HG03064 (cell line): Measurements from ENCODE around the gene PTAR1.

Experiments
- ATAC-seq: cut with Tn5 transposase; IDR thresholded peaks from one replicate; pipeline ENCODE4 v1.9.1; 2021; ENCODE audit warnings: low read depth; ENCODE audit not compliant: unreplicated experiment

The PTAR1 gene

DNA sequence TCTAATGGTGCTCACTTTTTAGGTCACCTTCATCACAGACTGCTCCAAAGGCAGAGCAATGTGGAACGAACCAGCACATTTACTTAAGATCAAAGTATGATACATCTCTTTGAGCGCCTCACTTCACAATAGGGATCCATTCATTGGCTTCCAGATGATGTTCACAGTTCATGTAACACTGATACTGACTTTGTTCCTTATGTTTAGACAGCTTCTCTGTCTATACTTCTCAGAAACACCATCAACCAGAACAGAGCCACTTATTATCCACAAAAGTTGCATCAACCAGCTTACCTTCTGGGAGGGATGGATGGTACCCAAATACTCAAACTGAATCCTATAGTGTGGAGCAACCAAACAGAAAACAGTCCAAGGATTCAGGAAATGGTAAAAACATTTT is 4.6 kb downstream of the PTAR1 start:
- no peak for ATAC-seq

DNA sequence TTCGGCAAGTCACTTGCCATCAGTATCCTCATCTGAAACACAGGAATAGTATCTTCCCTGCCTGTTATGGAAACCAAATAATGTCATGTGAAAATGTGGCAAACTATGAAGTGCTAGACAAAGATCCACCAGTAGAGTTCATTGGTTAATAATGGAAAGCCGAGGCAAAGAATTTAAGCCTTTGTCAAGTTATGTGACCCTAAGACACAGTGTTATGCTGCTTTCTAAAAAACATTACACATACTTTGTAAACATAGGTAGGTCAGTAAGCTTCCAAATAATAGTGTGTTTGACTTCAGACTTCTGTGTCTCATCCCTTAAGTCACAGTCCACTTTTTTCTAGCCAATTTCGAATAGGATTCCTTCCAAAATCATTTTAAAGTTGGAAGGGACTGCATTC is 6.0 kb downstream of the PTAR1 start:
- ATAC-seq: no peak

- no peak for ATAC-seq
Measured at GRCh38 chr9:69750085-69750484, 9.7 kb downstream of the PTAR1 start.

DNA sequence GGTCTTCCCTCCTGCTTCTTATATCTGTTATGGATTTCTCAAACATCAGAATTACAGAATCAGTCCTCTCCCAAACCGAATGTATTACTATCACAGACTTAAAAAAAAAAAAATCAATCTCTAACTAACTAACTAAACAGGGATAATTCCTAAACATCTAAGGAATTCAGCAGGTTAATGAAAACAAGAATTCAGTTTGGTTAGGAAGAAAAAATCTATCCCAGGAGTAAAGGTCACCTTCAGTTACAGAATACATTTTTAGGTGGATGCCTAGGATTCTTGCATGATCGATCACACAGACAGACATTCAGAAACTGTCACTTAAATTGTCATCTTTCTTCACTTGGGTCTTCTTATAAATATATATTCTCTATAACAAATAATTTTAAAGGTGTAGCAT is 11.5 kb downstream of the PTAR1 start:
- no peak for ATAC-seq

- no peak for ATAC-seq
Measured at GRCh38 chr9:69746859-69747560, 12.8 kb downstream of the PTAR1 start.

- no peak for ATAC-seq
Measured at GRCh38 chr9:69745716-69746437, 13.9 kb downstream of the PTAR1 start.

DNA sequence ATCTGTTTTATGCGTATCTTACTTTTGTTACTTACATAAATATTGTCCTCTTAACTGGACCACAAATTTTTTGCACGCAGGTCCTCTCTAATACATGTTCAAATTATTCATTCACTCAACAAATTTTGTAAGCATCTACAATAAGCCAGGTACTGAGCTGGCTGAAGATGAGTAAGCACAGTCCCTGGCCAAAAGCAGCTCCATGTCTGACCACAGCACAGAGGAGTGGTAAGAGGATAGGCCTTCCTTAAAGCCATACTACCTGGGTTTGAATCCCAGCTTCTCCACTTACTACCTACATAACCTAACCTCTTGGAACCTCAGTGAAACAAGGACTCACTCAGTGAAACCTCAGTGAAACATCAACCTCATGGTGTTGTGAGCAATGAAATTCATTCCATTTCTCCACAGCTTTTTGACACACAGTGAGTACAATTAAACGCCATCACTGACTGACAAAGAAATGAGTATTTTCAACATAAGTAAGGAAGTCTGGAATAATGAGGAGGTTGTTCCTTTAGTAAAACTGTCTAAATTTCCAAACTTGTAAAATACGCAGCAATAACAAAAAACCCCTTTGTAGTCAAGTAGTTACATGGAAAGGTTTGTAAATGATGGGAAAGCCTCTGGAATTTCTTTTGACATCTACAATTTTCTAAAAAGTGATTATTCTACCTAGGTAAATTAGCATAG is 15.0 kb downstream of the PTAR1 start:
- ATAC-seq: no peak

DNA sequence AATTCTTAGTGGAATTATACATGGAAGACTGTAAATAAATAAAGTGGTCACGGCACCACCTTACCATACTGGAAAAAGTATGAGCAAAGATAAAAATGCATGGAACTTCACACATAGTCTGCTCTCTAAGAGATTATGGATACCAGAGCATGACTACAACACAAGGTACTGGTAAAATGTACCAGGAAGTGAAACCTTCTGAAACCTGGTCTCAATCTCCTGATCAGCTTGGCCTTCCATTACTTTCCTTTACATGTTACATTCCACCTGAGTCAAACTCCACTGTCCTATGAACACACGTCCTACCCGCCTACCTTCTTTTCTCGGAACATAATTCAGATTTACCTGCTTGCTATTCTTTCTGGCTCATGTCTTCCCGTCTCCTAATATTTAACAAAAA is 15.9 kb downstream of the PTAR1 start:
- ATAC-seq: no peak

DNA sequence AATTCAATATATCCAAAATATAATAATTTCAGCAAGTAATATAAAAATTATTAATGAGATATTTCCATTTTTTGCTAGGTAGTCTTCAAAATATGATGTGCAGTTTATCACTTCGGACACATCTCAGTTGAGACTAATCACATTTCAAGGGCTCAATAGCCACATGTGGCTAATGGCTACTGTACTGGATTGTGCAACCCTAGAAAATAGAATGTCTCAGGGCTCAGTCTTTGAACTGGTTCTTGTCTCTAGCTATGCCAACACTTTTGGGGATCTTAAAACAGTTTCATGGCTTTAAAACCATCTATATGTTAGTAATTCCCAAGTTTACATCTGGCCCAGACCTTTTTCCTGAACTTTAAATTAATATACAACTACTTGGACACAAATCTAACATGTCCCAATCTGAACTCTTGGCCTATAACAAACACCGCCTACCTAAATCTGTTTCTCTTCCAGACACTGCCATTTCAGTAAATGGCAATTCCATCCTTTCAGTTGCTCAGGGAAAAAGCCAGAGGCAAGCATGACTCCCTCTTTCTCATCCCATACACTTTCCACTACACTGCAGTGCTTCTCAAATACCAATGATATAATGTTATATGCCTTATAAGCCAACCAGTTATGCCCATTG is 18.8 kb downstream of the PTAR1 start:
- no peak for ATAC-seq

DNA sequence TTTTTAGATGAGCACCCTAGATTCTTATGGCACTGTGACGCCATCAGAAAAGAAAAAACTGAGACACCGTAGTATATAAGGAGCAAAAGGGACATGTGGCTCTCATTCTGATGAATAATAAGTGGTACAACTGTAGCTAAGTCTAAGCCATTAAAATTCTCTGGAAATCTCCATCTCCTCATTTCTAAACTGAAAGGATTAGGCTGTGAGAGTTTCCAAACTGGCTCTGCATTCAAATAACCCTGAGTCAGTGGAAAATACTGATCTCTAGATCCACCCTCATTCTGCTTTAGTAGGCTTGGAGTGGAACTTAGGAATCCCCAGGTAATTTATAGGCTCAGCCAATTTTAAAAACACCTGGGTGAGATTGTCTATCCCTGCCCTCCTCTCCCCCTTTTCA is 28.5 kb downstream of the PTAR1 start:
- no peak for ATAC-seq

- no peak for ATAC-seq
Measured at GRCh38 chr9:69719983-69720382, 39.8 kb downstream of the PTAR1 start.

DNA sequence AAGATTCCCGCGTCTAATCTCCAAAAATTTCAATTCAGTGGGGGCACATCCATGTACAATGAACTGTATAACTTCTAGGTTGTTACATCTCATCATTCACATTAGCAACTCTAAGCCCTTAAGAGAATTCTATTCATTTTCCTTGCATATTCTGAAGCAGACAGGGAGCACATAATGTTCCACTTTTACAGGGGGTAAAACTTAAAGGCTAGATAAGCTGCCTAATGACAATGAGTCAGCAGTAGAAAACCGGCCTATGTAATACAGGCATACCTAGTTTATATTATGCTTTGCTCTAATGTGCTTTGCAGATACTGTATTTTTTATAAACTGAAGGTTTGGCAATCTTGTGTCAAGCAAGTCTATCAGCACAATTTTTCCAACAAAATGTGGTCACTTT is 40.4 kb downstream of the PTAR1 start:
- no peak for ATAC-seq

DNA sequence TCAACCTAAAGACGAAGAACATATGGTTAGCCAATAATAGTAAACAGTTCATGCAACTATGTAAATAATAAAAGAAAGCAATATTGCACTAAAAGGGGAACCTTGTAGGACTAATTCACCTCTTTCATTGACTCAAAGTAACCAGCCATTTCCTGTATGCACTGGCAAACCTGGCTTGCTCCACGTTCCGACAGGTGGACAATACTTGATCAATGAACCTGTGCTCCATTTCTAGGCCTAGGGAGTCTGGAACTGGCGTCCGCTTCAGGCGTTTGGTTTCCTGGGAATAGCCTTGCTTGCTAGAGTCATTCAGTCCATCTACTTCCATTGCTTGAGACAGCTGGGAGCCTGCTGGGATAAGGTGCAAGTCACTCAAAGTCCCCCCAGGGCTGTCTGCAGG is 41.6 kb downstream of the PTAR1 start:
- ATAC-seq: no peak

DNA sequence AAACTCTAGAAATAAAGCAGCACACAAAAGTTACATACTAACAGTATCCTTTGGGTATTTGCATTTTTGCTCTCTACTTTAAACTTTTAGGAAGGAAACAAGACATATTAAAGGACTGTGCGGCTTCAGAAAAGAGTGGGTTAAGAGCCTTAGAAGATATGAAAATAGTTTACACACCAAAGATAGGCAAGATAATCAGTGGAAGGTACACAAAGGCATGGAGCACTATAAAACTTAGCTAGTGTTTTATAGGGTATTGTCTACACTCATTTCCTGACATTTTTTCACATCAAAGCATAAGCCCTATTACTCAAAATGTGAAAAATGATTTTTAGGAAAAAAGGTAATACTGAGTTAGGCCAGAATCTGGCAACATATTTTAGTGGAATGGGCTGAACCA is 44.0 kb downstream of the PTAR1 start:
- no peak for ATAC-seq

DNA sequence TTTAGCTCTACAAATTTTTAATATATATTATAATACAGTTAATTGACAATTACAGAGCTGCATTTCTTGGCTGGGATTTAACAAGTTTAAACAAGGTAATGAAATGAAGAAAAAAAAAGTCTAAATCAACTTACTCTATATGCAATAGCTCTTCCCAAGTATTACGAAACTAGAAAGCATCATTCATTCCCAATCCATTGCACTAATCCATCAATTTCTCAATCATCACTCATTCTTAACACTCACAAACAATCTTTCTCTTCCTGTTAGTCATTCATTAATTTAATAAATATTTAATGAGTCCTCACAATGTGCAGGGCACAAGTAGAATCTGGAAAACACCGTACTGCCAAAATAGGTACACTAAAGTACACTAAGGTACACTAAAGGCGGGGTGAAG is 44.7 kb downstream of the PTAR1 start:
- no peak for ATAC-seq

GRCh38 chr9:69697475-69697874 is 62.3 kb downstream of the PTAR1 start:
- no peak for ATAC-seq

DNA sequence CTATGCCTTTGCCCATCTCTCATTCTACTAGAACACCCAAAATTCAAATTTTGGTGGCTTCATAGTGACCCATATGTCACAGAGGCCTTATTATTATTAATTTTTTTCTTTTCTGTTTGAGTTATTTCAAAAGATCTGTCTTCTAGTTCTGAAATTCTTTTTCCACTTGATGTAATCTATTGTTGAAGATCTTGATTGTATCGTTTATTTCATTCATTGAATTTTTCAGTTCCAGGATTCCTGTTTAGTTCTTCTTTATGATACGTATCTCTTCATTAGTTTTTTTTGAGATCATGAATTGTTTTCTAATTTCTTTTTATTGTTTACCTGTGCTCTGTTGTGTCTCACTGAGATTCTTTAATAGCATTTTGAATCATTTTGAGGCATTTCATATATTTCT is 63.0 kb downstream of the PTAR1 start:
- ATAC-seq: no peak

DNA sequence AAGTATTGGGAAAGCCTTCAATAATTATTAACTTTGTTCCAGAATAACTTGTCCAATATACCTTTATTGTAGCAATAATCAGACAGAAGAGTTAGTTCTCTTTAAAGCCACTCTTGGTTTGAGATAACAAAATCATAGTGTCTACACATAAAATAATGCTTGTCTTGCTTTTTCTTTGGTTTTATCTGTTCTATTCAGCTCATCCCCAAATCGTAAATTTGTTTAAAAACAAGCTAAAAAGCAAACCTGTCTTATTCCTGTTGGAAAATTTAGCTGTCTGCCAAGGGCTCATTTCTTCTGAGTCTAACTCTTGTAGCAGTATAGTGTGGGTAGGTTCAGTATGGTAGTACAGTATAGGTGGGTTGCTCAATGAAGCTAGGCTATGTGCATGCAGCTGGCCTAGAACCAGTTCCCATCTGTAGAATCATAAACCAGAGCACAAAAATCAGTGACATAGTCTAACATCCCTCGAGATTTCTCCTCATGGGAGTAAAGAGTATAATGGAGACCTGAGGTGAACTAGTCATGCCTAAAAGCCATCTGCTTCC is 69.7 kb downstream of the PTAR1 start:
- ATAC-seq: no peak

DNA sequence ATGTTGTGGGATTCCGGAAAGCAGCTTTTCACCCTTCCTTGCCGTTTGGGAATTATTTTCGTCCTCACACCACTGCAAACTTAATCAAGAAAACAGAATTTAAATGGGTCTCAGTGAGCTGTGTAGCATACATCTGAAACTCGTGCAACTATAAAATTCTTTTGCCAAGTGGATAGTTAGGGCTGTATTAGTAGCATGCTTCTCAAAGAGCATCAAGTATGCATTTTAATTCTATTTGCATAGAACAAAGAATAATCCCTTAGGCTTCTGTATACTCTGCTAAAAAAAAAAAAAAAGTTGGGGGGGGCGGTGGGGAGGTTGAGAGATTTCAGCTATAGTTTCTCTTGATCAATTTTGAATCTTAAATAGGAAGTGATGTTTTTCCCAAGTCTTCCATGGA is 75.9 kb downstream of the PTAR1 start:
- no peak for ATAC-seq

GRCh38 chr9:69678843-69679538 is 80.8 kb downstream of the PTAR1 start:
- no peak for ATAC-seq
